H1 (cell line): ENCODE measurements around the gene HNF1B. TPM values are rescaled to one million over a fixed set of nuclear protein-coding genes. Genes with fewer than 3 reads are reported as not detected.

ENCODE experiments used
- CTCF ChIA-PET: fragments of 300-600 bp; sonication (Branson Sonifier 250); formaldehyde crosslinking; loops from one replicate; lab custom pipeline; 2021; ENCODE audit not compliant: partially characterized antibody; lab: Charles Lee
- POLR2A ChIA-PET: fragments of 300-600 bp; sonication (Branson Sonifier 250); formaldehyde crosslinking; loops from one replicate; lab custom pipeline; 2021; ENCODE audit warnings: inconsistent platforms; ENCODE audit not compliant: partially characterized antibody; lab: Charles Lee
- DNase-seq, 2 experiments: peaks; one replicate each; pipeline versions ENCODE4 v3.0.0 to v3.0.0-alpha.2; 2010 to 2022; ENCODE audit warnings: low spot score in 2 of 2, low read depth in 1 of 2, mixed read lengths in 1 of 2
- FAIRE-seq: peaks from 2 replicates; lab custom pipeline; 2011; peaks lifted over from hg19 to GRCh38; lab: Jason Lieb, UNC
- H2AFZ ChIP-seq: 2 replicates; pipeline ENCODE4 v1.8.1; 2012; ENCODE audit warnings: low read length, inconsistent platforms
- H2AK5ac ChIP-seq: 2 replicates; pipeline ENCODE4 v1.6.1; 2013; ENCODE audit warnings: low read depth, low read length
- H2BK120ac ChIP-seq: replicated peaks from 2 replicates; pipeline ENCODE3; 2013; ENCODE audit warnings: low read depth, low read length, inconsistent platforms
- H2BK12ac ChIP-seq: 2 replicates; pipeline ENCODE4 v1.6.1; 2013; ENCODE audit warnings: low read depth, low read length
- H2BK15ac ChIP-seq: 2 replicates; pipeline ENCODE4 v1.6.1; 2013; ENCODE audit warnings: low read length
- H2BK20ac ChIP-seq: 2 replicates; pipeline ENCODE4 v1.6.1; 2013; ENCODE audit warnings: low read length
- H2BK5ac ChIP-seq: 2 replicates; pipeline ENCODE4 v1.6.1; 2013; ENCODE audit warnings: low read depth, low read length
- H3K14ac ChIP-seq: 2 replicates; pipeline ENCODE4 v1.6.1; 2013; ENCODE audit warnings: inconsistent platforms; ENCODE audit not compliant: insufficient read length
- H3K18ac ChIP-seq: 2 replicates; pipeline ENCODE4 v1.6.1; 2013; ENCODE audit warnings: low read length; ENCODE audit errors: extremely low read depth
- H3K23ac ChIP-seq: 2 replicates; pipeline ENCODE4 v1.6.1; 2013; ENCODE audit warnings: inconsistent platforms; ENCODE audit not compliant: insufficient read length
- H3K23me2 ChIP-seq: 2 replicates; pipeline ENCODE4 v1.6.1; 2013; ENCODE audit warnings: low read depth, low read length
- H3K27ac ChIP-seq: 2 replicates; pipeline ENCODE4 v1.6.1; 2011; ENCODE audit warnings: low read depth, low read length, inconsistent platforms
- H3K27me3 ChIP-seq, 4 experiments: replicated peaks in 1 of 4; 1 replicate in 1 of 4; 2 replicates in 3 of 4; pipeline versions ENCODE4 v1.6.1 to v1.8.1; 2011 to 2013; ENCODE audit warnings: low read length in 3 of 4, mild to moderate bottlenecking in 3 of 4, inconsistent platforms in 2 of 4, mixed read lengths in 2 of 4, moderate library complexity in 1 of 4; ENCODE audit not compliant: control insufficient read depth in 3 of 4, insufficient read depth in 3 of 4; ENCODE audit errors: extremely low read depth in 1 of 4
- H3K36me3 ChIP-seq, 4 experiments: 2 replicates each; pipeline versions ENCODE4 v1.6.1 to v1.8.1; 2011 to 2013; ENCODE audit warnings: mild to moderate bottlenecking in 4 of 4, low read length in 3 of 4, moderate library complexity in 2 of 4, control low read depth in 1 of 4, inconsistent platforms in 1 of 4; ENCODE audit not compliant: insufficient read depth in 4 of 4, control insufficient read depth in 2 of 4
- H3K4ac ChIP-seq: replicated peaks from 2 replicates; pipeline ENCODE3; 2013; ENCODE audit warnings: low read length, low read depth, mixed read lengths, inconsistent platforms; ENCODE audit not compliant: insufficient read length
- H3K4me1 ChIP-seq, 4 experiments: replicated peaks in 1 of 4; 1 replicate in 1 of 4; 2 replicates in 3 of 4; pipeline versions ENCODE4 v1.6.1 to v1.8.1; 2011 to 2013; ENCODE audit warnings: low read length in 3 of 4, inconsistent platforms in 2 of 4, mixed read lengths in 1 of 4; ENCODE audit not compliant: insufficient read depth in 4 of 4, control insufficient read depth in 3 of 4
- H3K4me2 ChIP-seq, 2 experiments: 2 replicates each; pipeline versions ENCODE4 v1.6.1 to v1.8.1; 2011 to 2013; ENCODE audit warnings: low read depth in 2 of 2, low read length in 2 of 2, control low read depth in 1 of 2, inconsistent platforms in 1 of 2, mild to moderate bottlenecking in 1 of 2; ENCODE audit not compliant: insufficient read depth in 1 of 2
- H3K4me3 ChIP-seq, 4 experiments: fragments of 200-600, 300-600 bp in 1 of 4; sonication (generic), shearing (Covaris generic), sonication (Bioruptor Twin) in 1 of 4; 2 replicates each; pipeline versions ENCODE4 v1.5.1 to v1.8.1; 2011 to 2016; ENCODE audit warnings: low read length in 4 of 4, low read depth in 3 of 4, control low read depth in 2 of 4, inconsistent platforms in 2 of 4, mild to moderate bottlenecking in 2 of 4, mixed read lengths in 1 of 4, moderate library complexity in 1 of 4; ENCODE audit not compliant: insufficient read depth in 2 of 4; ENCODE audit errors: extremely low read depth in 1 of 4
- H3K56ac ChIP-seq: replicated peaks from 2 replicates; pipeline ENCODE3; 2013; ENCODE audit warnings: low read depth, mild to moderate bottlenecking, mixed read lengths, low read length, inconsistent platforms; ENCODE audit not compliant: insufficient read length
- H3K79me1 ChIP-seq: 2 replicates; pipeline ENCODE4 v1.6.1; 2013; ENCODE audit warnings: low read depth, low read length, control low read depth
- H3K79me2 ChIP-seq, 2 experiments: 2 replicates each; pipeline versions ENCODE4 v1.6.1 to v1.8.1; 2012 to 2013; ENCODE audit warnings: low read length in 2 of 2, mild to moderate bottlenecking in 2 of 2, inconsistent platforms in 1 of 2; ENCODE audit not compliant: insufficient read depth in 2 of 2, control insufficient read depth in 1 of 2
- H3K9ac ChIP-seq, 4 experiments: replicated peaks in 1 of 4; 1 replicate in 1 of 4; 2 replicates in 3 of 4; pipeline versions ENCODE4 v1.6.1 to v1.8.1; 2011 to 2013; ENCODE audit warnings: low read depth in 3 of 4, low read length in 3 of 4, control low read depth in 2 of 4, mild to moderate bottlenecking in 2 of 4, moderate library complexity in 2 of 4, inconsistent platforms in 1 of 4; ENCODE audit errors: extremely low read depth in 1 of 4
- H3K9me3 ChIP-seq, 2 experiments: 2 replicates each; pipeline versions ENCODE4 v1.6.1 to v1.8.1; 2012 to 2013; ENCODE audit warnings: mild to moderate bottlenecking in 2 of 2, moderate library complexity in 2 of 2, control low read depth in 1 of 2, inconsistent platforms in 1 of 2, low read depth in 1 of 2, low read length in 1 of 2, mixed read lengths in 1 of 2; ENCODE audit not compliant: insufficient read depth in 2 of 2
- H4K20me1 ChIP-seq, 2 experiments: replicated peaks in 1 of 2; 2 replicates each; pipeline versions ENCODE3 to v1.8.1; 2011 to 2013; ENCODE audit warnings: inconsistent platforms in 2 of 2, low read length in 2 of 2, mild to moderate bottlenecking in 1 of 2; ENCODE audit not compliant: insufficient read depth in 2 of 2, control insufficient read depth in 1 of 2
- H4K5ac ChIP-seq: 2 replicates; pipeline ENCODE4 v1.6.1; 2013; ENCODE audit warnings: low read length, low read depth, mixed read lengths, inconsistent platforms; ENCODE audit not compliant: insufficient read length
- H4K8ac ChIP-seq: 2 replicates; pipeline ENCODE4 v1.8.0; 2013; ENCODE audit warnings: mild to moderate bottlenecking, moderate library complexity, low read length, inconsistent platforms; ENCODE audit not compliant: insufficient read depth; ENCODE audit errors: extremely low read depth
- H4K91ac ChIP-seq: replicated peaks from 2 replicates; pipeline ENCODE3; 2013; ENCODE audit warnings: low read length, mixed read lengths, inconsistent platforms; ENCODE audit not compliant: insufficient read length
- BRCA1 ChIP-seq: IDR thresholded peaks from 2 replicates; pipeline ENCODE4 v1.6.1; 2012; ENCODE audit warnings: low read depth, low read length, improper control_type of control experiment
- GTF2F1 ChIP-seq: IDR thresholded peaks from 2 replicates; pipeline ENCODE4 v1.6.1; 2012; ENCODE audit warnings: low read depth, low read length, improper control_type of control experiment, borderline replicate concordance
- JUN ChIP-seq: IDR thresholded peaks from 2 replicates; pipeline ENCODE4 v1.6.1; 2011; ENCODE audit warnings: low read depth, mild to moderate bottlenecking, improper control_type of control experiment, low read length
- KDM4A ChIP-seq: IDR thresholded peaks from one replicate; pipeline ENCODE4 v1.7.1; 2012; ENCODE audit warnings: low read depth, mild to moderate bottlenecking, moderate library complexity, low read length, inconsistent platforms; ENCODE audit not compliant: severe bottlenecking
- MAFK ChIP-seq: IDR thresholded peaks from 2 replicates; pipeline ENCODE4 v1.6.1; 2012; ENCODE audit warnings: low read depth, mild to moderate bottlenecking, improper control_type of control experiment, low read length
- PHF8 ChIP-seq: fragments of 200-600 bp; sonication (generic); conservative IDR thresholded peaks from 2 replicates; pipeline ENCODE4 v1.7.1; 2012; ENCODE audit warnings: low read depth, mild to moderate bottlenecking, inconsistent platforms, low read length, moderate library complexity
- RAD21 ChIP-seq, 2 experiments: IDR thresholded peaks in 1 of 2; conservative IDR thresholded peaks in 1 of 2; 2 replicates each; pipeline ENCODE4 v1.6.1; 2011; ENCODE audit warnings: low read depth in 2 of 2, low read length in 2 of 2, improper control_type of control experiment in 1 of 2, inconsistent platforms in 1 of 2, mild to moderate bottlenecking in 1 of 2, moderate library complexity in 1 of 2
- RNF2 ChIP-seq: fragments of 200-900, 300-1000 bp; sonication (generic); IDR thresholded peaks from 2 replicates; pipeline ENCODE4 v1.7.1; 2016; ENCODE audit warnings: borderline replicate concordance, low read depth, mild to moderate bottlenecking, antibody characterized with exemption, low read length; ENCODE audit not compliant: poor library complexity, severe bottlenecking; ENCODE audit errors: missing control alignments
- WGBS, 2 experiments: shearing (Covaris generic) in 1 of 2; methylation state at CpG; one replicate each; pipeline versions ENCODE4 v1.1.6 to v1.1.7; 2013 to 2015; ENCODE audit warnings: low lambda C conversion rate in 2 of 2, mixed read lengths in 2 of 2, inconsistent platforms in 1 of 2, low coverage in 1 of 2, missing lambda C conversion rate in 1 of 2; ENCODE audit not compliant: insufficient replicate concordance in 2 of 2, insufficient coverage in 1 of 2, insufficient read length in 1 of 2; ENCODE audit errors: extremely low coverage in 1 of 2, missing lambda C conversion rate in 1 of 2; 5-methylcytosine and 5-hydroxymethylcytosine counted together
- polyA plus RNA-seq, 7 experiments: library from polyadenylated mRNA; depleted of rRNA in 3 of 7; stranded (reverse) in 5 of 7; unstranded in 2 of 7; fragments of >200 nt in 5 of 7; fragments of 200-250 nt in 2 of 7; gene quantifications; 1 replicate in 5 of 7; 2 replicates in 1 of 7; 4 replicates in 1 of 7; pipeline versions ENCODE4 v1.2.1 to v1.2.3, GENCODE V29; 2011 to 2013; ENCODE audit warnings: missing spikeins in 2 of 7, mixed read lengths in 2 of 7
- total RNA-seq: library from RNA; stranded (reverse); fragmentation: NEBNext Ultra II Directional; extraction: Animal tissue kit (Norgen Biotek cat#: 25700); gene quantifications from 2 replicates; pipeline ENCODE4 v1.2.1, GENCODE V29; 2021
- TF ChIP-seq, protein P1 (sequence below): IDR thresholded peaks from 2 replicates; pipeline ENCODE4 v1.6.1; 2011; ENCODE audit warnings: low read depth, mild to moderate bottlenecking, low read length; ENCODE audit not compliant: insufficient read depth

Gene HNF1B
- total and polyA plus RNA-seq, 2 of the 8 experiments (the other 6 are each of a cell fraction or from before 2014, with no cell fraction given): 0.13 to 0.30 TPM

DNA sequence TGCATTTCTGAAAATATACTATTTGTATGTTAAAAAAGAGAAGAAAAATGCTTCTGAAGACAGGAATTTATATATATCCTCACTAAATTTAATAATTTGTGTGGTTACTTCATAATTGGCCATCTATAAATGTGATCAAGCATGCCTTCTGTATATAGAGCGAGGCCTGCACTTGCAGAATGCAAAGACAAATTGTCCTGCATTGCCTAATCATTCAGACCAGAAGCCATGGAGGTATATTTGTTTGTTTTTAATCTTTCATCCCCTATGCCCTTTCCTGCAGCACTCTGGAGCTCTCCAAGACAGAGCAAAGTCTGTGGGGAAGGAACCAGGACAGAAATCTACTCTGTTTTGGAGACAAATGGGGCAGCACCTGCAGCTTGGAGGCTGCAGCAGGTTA is 77.8 kb downstream of the HNF1B start:
- Histone ChIP-seq H3K18ac (no peak overlapping the region), H3K79me1 (no peaks in the 10 kb centered on the region), H3K23me2 (no peaks in the 10 kb centered on the region), H3K27me3 (no peaks in the 10 kb centered on the region; a peak in 1 of 7 replicates), H4K8ac (no peak overlapping the region), H3K23ac (no peak overlapping the region), H4K91ac (no peak overlapping the region), H4K20me1 (no peaks in the 10 kb centered on the region), H2BK120ac (no peak overlapping the region), H2BK12ac (no peak overlapping the region), H3K56ac (no peak overlapping the region), H2BK5ac (no peak overlapping the region), H3K4me2 (no peak overlapping the region), H3K4me1 (peaks cover 0 to 5% (median 4%) of the 10 kb centered on the region in 4 experiments; a peak in 4 of 7 replicates), H3K79me2 (no peaks in the 10 kb centered on the region), H3K9ac (no peak overlapping the region), H3K36me3 (no peaks in the 10 kb centered on the region), H2AK5ac (no peak overlapping the region), H4K5ac (no peak overlapping the region), H2AFZ (no peak overlapping the region), H2BK20ac (no peak overlapping the region), H3K4me3 (no peak overlapping the region), H3K14ac (no peak overlapping the region), H3K27ac (no peak overlapping the region), H3K9me3 (no peaks in the 10 kb centered on the region), H3K4ac (no peak overlapping the region), H2BK15ac (no peak overlapping the region)
- WGBS, 2 experiments: 69% methylated on average over 1 of the region's 1 CpG; no CpG with 5 or more reads in 1 of the 2 experiments
- TF ChIP-seq RAD21 (IDR thresholded peaks at IDR 0.05 in 1 of 2, conservative IDR thresholded peaks at IDR 0.05 in 1 of 2; ENCODE audit: low read depth in 2 of 2, low read length in 2 of 2) (no peak), BRCA1 (no peak), KDM4A (no peak), GTF2F1 (no peak), PHF8 (no peak), JUN (no peak), RNF2 (no peak), MAFK (no peak)
- TF ChIP-seq, protein P1, sequence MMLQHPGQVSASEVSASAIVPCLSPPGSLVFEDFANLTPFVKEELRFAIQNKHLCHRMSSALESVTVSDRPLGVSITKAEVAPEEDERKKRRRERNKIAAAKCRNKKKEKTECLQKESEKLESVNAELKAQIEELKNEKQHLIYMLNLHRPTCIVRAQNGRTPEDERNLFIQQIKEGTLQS: no peak
- no peak for FAIRE-seq
- POLR2A ChIA-PET: interaction anchor here (1.3 to 1.5 kb wide), 2 partner anchors 10 to 58 kb away, joined by 3 to 4 read pairs; partner anchors contain the start of gene SYNRG
- no peak for DNase-seq
- CTCF ChIA-PET: interaction anchor here (0.6 to 1.7 kb wide), 4 partner anchors 17 to 149 kb away, joined by 3 to 4 read pairs (median 4); no protein-coding TSS in a partner anchor
